GM12864 (cell line): Measurements from ENCODE around the gene PCNX1.

ENCODE experiments used
- DNase-seq: peaks from one replicate; pipeline ENCODE4 v3.0.0-alpha.2; 2011; ENCODE audit warnings: low read depth
- H3K4me3 ChIP-seq: 2 replicates; pipeline ENCODE4 v1.5.1; 2011; ENCODE audit warnings: mild to moderate bottlenecking, low read depth, low read length, control low read depth
- CTCF ChIP-seq: IDR thresholded peaks from 2 replicates; pipeline ENCODE4 v1.5.1; 2011; ENCODE audit warnings: low read depth, mild to moderate bottlenecking, moderate library complexity, low read length, control low read depth, inconsistent platforms; ENCODE audit errors: missing control alignments

Gene PCNX1

GRCh38 chr14:71135496-71135895 lies 228.2 kb downstream of the PCNX1 start:
- TF ChIP-seq CTCF = no peak
- no peak for DNase-seq
- no peak overlapping the region for H3K4me3 ChIP-seq

GRCh38 chr14:71135911-71136310 lies 228.7 kb downstream of the PCNX1 start:
- H3K4me3 ChIP-seq = no peak overlapping the region
- no peak for TF ChIP-seq CTCF
- DNase-seq = no peak

- H3K4me3 ChIP-seq = no peak overlapping the region
- DNase-seq = no peak
- TF ChIP-seq CTCF = no peak
Measured at GRCh38 chr14:71136386-71137060, 229.3 kb downstream of the PCNX1 start.

- no peak for DNase-seq
- H3K4me3 ChIP-seq = no peak overlapping the region
- TF ChIP-seq CTCF = no peak
Measured at GRCh38 chr14:71137536-71138447, 230.5 kb downstream of the PCNX1 start.

GRCh38 chr14:71138448-71139293 lies 231.4 kb downstream of the PCNX1 start:
- DNase-seq = no peak
- peak; percentile 89 for TF ChIP-seq CTCF
- H3K4me3 ChIP-seq = no peak overlapping the region

- TF ChIP-seq CTCF = no peak
- no peak for DNase-seq
- no peak overlapping the region for H3K4me3 ChIP-seq
Measured at GRCh38 chr14:71139294-71139946, 232.2 kb downstream of the PCNX1 start.
